Subcutaneous abdominal adipose tissue (tissue), 5 donors: Measurements from ENCODE around the gene EIF1AD.
"Not testable (repeated sequence)": the region's sequence is repeated elsewhere in the genome, so short reads cannot be mapped to it uniquely, and the experiment has no call there.

Source experiments
- H3K27ac ChIP-seq: one replicate; pipeline ENCODE4 v1.7.0; 2013; ENCODE audit warnings: low read depth, mild to moderate bottlenecking, inconsistent platforms, low read length, moderate library complexity
- H3K27me3 ChIP-seq, 5 donors: one replicate each; pipeline ENCODE4 v1.7.0; 2013; ENCODE audit warnings: low read length in 5 of 5, inconsistent platforms in 1 of 5; ENCODE audit not compliant: control insufficient read depth in 5 of 5, insufficient read depth in 4 of 5
- H3K36me3 ChIP-seq, 5 donors: one replicate each; pipeline ENCODE4 v1.7.0; 2013; ENCODE audit warnings: low read length in 5 of 5; ENCODE audit not compliant: control insufficient read depth in 5 of 5, insufficient read depth in 5 of 5
- H3K4me1 ChIP-seq, 5 donors: one replicate each; pipeline ENCODE4 v1.7.0; 2013; ENCODE audit warnings: low read length in 5 of 5, mild to moderate bottlenecking in 3 of 5, moderate library complexity in 1 of 5; ENCODE audit not compliant: control insufficient read depth in 5 of 5, insufficient read depth in 5 of 5
- H3K4me3 ChIP-seq, 5 donors: one replicate each; pipeline ENCODE4 v1.7.0; 2013; ENCODE audit warnings: low read length in 5 of 5, low read depth in 1 of 5
- H3K9ac ChIP-seq, 5 donors: one replicate each; pipeline ENCODE4 v1.7.0; 2013; ENCODE audit warnings: low read length in 5 of 5, mild to moderate bottlenecking in 4 of 5, moderate library complexity in 3 of 5
- H3K9me3 ChIP-seq, 5 donors: one replicate each; pipeline ENCODE4 v1.7.0; 2013; ENCODE audit warnings: low read length in 5 of 5; ENCODE audit not compliant: control insufficient read depth in 5 of 5
- donor health status: healthy.
- donor health status: healthy.
- donor health status: healthy.
- donor health status: healthy.
- donor health status: healthy.

The EIF1AD gene

GRCh38 chr11:65960824-65961266, 41.1 kb downstream of the EIF1AD start:
- H3K4me3 ChIP-seq = peak overlapping the region; percentile 88 to 99 (median 94)
- no peaks in the 10 kb centered on the region for H3K9me3 ChIP-seq
- peaks cover 7 to 29% (median 26%) of the 10 kb centered on the region in 5 donors for H3K4me1 ChIP-seq
- peak overlapping the region; percentile 77 to 96 (median 91) for H3K9ac ChIP-seq
- H3K36me3 ChIP-seq = peaks cover 0 to 21% (median 20%) of the 10 kb centered on the region in 5 donors
- peaks cover under 1 to 7% (median under 1%) of the 10 kb centered on the region in 5 donors for H3K27me3 ChIP-seq
- peak overlapping the region; percentile 89 for H3K27ac ChIP-seq

- H3K36me3 ChIP-seq = peaks cover 0 to 1% (median under 1%) of the 10 kb centered on the region in 5 donors
- no peak overlapping the region for H3K9ac ChIP-seq
- no peaks in the 10 kb centered on the region for H3K9me3 ChIP-seq
- peaks cover 4 to 7% (median 6%) of the 10 kb centered on the region in 5 donors for H3K27me3 ChIP-seq
- no peak overlapping the region for H3K27ac ChIP-seq
- no peak overlapping the region for H3K4me3 ChIP-seq
- H3K4me1 ChIP-seq = peaks cover 7 to 25% (median 22%) of the 10 kb centered on the region in 5 donors
Observed at GRCh38 chr11:65958774-65959420, 43.1 kb downstream of the EIF1AD start.

- Histone ChIP-seq H3K9ac (no peak overlapping the region), H3K27me3 (peaks cover 4 to 7% (median 6%) of the 10 kb centered on the region in 5 donors)
Observed at GRCh38 chr11:65958291-65958690, 43.7 kb downstream of the EIF1AD start.

GRCh38 chr11:65954771-65955170, 47.2 kb downstream of the EIF1AD start:
- H3K4me1 ChIP-seq = no peaks in the 10 kb centered on the region
- no peaks in the 10 kb centered on the region for H3K36me3 ChIP-seq
- no peak overlapping the region for H3K27ac ChIP-seq
- no peak overlapping the region for H3K4me3 ChIP-seq
- no peak overlapping the region for H3K9ac ChIP-seq
- no peaks in the 10 kb centered on the region for H3K9me3 ChIP-seq
- H3K27me3 ChIP-seq = peaks cover 4 to 7% (median 6%) of the 10 kb centered on the region in 5 donors

More at GRCh38 chr11:65958291-65958690, 43.7 kb downstream of the EIF1AD start:
- Histone ChIP-seq H3K4me3 (no peak overlapping the region), H3K4me1 (peaks cover 7 to 19% (median 17%) of the 10 kb centered on the region in 5 donors), H3K27ac (no peak overlapping the region), H3K36me3 (no peaks in the 10 kb centered on the region), H3K9me3 (no peaks in the 10 kb centered on the region)

- no peaks in the 10 kb centered on the region for H3K9me3 ChIP-seq
- H3K4me3 ChIP-seq = no peak overlapping the region
- no peaks in the 10 kb centered on the region for H3K4me1 ChIP-seq
- no peak overlapping the region for H3K27ac ChIP-seq
- H3K36me3 ChIP-seq = no peaks in the 10 kb centered on the region
- no peak overlapping the region for H3K9ac ChIP-seq
- peaks cover 3 to 7% (median 5%) of the 10 kb centered on the region in 5 donors for H3K27me3 ChIP-seq
Observed at GRCh38 chr11:65953471-65953870, 48.5 kb downstream of the EIF1AD start.

- H3K9ac ChIP-seq = no peak overlapping the region
- no peak overlapping the region for H3K27ac ChIP-seq
Observed at GRCh38 chr11:65952052-65952521, 49.9 kb downstream of the EIF1AD start.

GRCh38 chr11:65951641-65952040, 50.3 kb downstream of the EIF1AD start:
- not testable (repeated sequence) for H3K4me3 ChIP-seq, H3K9me3 ChIP-seq, H3K27ac ChIP-seq, H3K27me3 ChIP-seq, H3K9ac ChIP-seq, H3K36me3 ChIP-seq, H3K4me1 ChIP-seq

More at GRCh38 chr11:65952052-65952521, 49.9 kb downstream of the EIF1AD start:
- Histone ChIP-seq H3K27me3 (peaks cover 4 to 9% (median 5%) of the 10 kb centered on the region in 5 donors), H3K36me3 (no peaks in the 10 kb centered on the region), H3K4me3 (no peak overlapping the region), H3K9me3 (no peaks in the 10 kb centered on the region), H3K4me1 (no peaks in the 10 kb centered on the region)

GRCh38 chr11:65950711-65951110, 51.2 kb downstream of the EIF1AD start:
- H3K4me1 ChIP-seq, H3K9ac ChIP-seq, H3K27me3 ChIP-seq, H3K4me3 ChIP-seq, H3K27ac ChIP-seq, H3K36me3 ChIP-seq, H3K9me3 ChIP-seq: not testable (repeated sequence)

- H3K27me3 ChIP-seq = peaks cover 0 to 7% (median 4%) of the 10 kb centered on the region in 5 donors
- no peaks in the 10 kb centered on the region for H3K36me3 ChIP-seq
- no peak overlapping the region for H3K9ac ChIP-seq
- no peak overlapping the region for H3K27ac ChIP-seq
- H3K4me3 ChIP-seq = no peak overlapping the region
- H3K9me3 ChIP-seq = no peaks in the 10 kb centered on the region
- no peaks in the 10 kb centered on the region for H3K4me1 ChIP-seq
Observed at GRCh38 chr11:65947603-65948125, 54.3 kb downstream of the EIF1AD start.

- peaks cover 0 to under 1% (median 0%) of the 10 kb centered on the region in 5 donors for H3K4me1 ChIP-seq
- no peak overlapping the region for H3K9ac ChIP-seq
- H3K27me3 ChIP-seq = peaks cover 0 to 7% (median 4%) of the 10 kb centered on the region in 5 donors
- H3K27ac ChIP-seq = no peak overlapping the region
- no peaks in the 10 kb centered on the region for H3K36me3 ChIP-seq
- no peaks in the 10 kb centered on the region for H3K9me3 ChIP-seq
- no peak overlapping the region for H3K4me3 ChIP-seq
Observed at GRCh38 chr11:65947133-65947532, 54.8 kb downstream of the EIF1AD start.
